Vagina (tissue), 2 donors: ENCODE measurements around the gene ZNF189.

Experiments
- CTCF ChIP-seq, 3 experiments: fragments of 450-650 bp in 2 of 3; fragments of 200-600 bp in 1 of 3; sonication (generic) in 1 of 3; IDR thresholded peaks; one replicate each; pipeline ENCODE4 v1.5.1; 2017 to 2019; ENCODE audit warnings: antibody characterized with exemption in 3 of 3, mild to moderate bottlenecking in 2 of 3, moderate library complexity in 2 of 3
- POLR2AphosphoS5 ChIP-seq, 2 donors: sonication (generic); formaldehyde crosslinking; IDR thresholded peaks; one replicate each; pipeline ENCODE4 v1.9.0; 2017; ENCODE audit warnings: antibody characterized with exemption in 2 of 2, mild to moderate bottlenecking in 2 of 2, low read depth in 1 of 2; ENCODE audit not compliant: insufficient read depth in 1 of 2

GRCh38 chr9:101375546-101375945 is 23.1 kb upstream of the ZNF189 start:
- no peak for TF ChIP-seq POLR2AphosphoS5 (IDR thresholded peaks at IDR 0.05; ENCODE audit: insufficient read depth in 1 of 2, low read depth in 1 of 2)
- TF ChIP-seq CTCF (IDR thresholded peaks at IDR 0.05), result no peak
